HepG2 (cell line): ENCODE measurements around the gene FAM187B. TPM values are rescaled to one million over a fixed set of nuclear protein-coding genes. Genes with fewer than 3 reads are reported as not detected.

ENCODE experiments used
- AKNA ChIP-seq: sonication (generic); formaldehyde crosslinking; IDR thresholded peaks from 2 replicates; pipeline ENCODE4 v1.4.0; 2020; ENCODE audit warnings: missing genetic modification reagents, borderline replicate concordance
- HMGXB3 ChIP-seq: sonication (generic); formaldehyde crosslinking; IDR thresholded peaks from 2 replicates; pipeline ENCODE4 v1.4.0; 2020; ENCODE audit warnings: missing genetic modification reagents, borderline replicate concordance
- HNF1A ChIP-seq, 2 experiments: sonication (generic) in 1 of 2; formaldehyde crosslinking in 1 of 2; IDR thresholded peaks; 2 replicates each; pipeline versions ENCODE4 v1.4.0 to v1.6.1; 2016 to 2020; ENCODE audit warnings: borderline replicate concordance in 1 of 2, low read depth in 1 of 2, mild to moderate bottlenecking in 1 of 2, missing genetic modification reagents in 1 of 2
- IRF9 ChIP-seq: sonication (generic); formaldehyde crosslinking; IDR thresholded peaks from 2 replicates; pipeline ENCODE4 v1.8.0; 2022; ENCODE audit warnings: missing genetic modification reagents, mild to moderate bottlenecking, borderline replicate concordance
- PRPF4 ChIP-seq: fragments of 200-400 bp; formaldehyde crosslinking; IDR thresholded peaks from 2 replicates; pipeline ENCODE4 v1.6.1; 2016; ENCODE audit warnings: low read length, low read depth; ENCODE audit not compliant: poor library complexity, severe bottlenecking
- THAP8 ChIP-seq: sonication (generic); formaldehyde crosslinking; IDR thresholded peaks from 2 replicates; pipeline ENCODE4 v1.5.1; 2020; ENCODE audit warnings: missing genetic modification reagents, mild to moderate bottlenecking, borderline replicate concordance
- ZNF20 ChIP-seq: sonication (generic); formaldehyde crosslinking; IDR thresholded peaks from 2 replicates; pipeline ENCODE4 v1.4.0; 2020; ENCODE audit warnings: mild to moderate bottlenecking, moderate library complexity, missing genetic modification reagents
- ZNF577 ChIP-seq: sonication (generic); formaldehyde crosslinking; IDR thresholded peaks from 2 replicates; pipeline ENCODE4 v1.4.0; 2020; ENCODE audit warnings: mild to moderate bottlenecking, low read depth, missing genetic modification reagents, borderline replicate concordance
- ZNF781 ChIP-seq: sonication (generic); formaldehyde crosslinking; IDR thresholded peaks from 2 replicates; pipeline ENCODE4 v1.5.1; 2020; ENCODE audit warnings: borderline replicate concordance, mild to moderate bottlenecking, missing genetic modification reagents; ENCODE audit errors: not compliant biosample characterization
- polyA plus RNA-seq, 8 experiments: library from polyadenylated mRNA; depleted of rRNA in 3 of 8; stranded (reverse) in 7 of 8; unstranded in 1 of 8; fragments of >200 nt; fragmentation: Illumina TruSeq in 4 of 8; extraction: Trizol in 4 of 8; gene quantifications; 2 replicates each; pipeline versions ENCODE4 v1.2.1 to v1.2.3, GENCODE V29; 2011 to 2016; ENCODE audit warnings: low read depth in 4 of 8, missing spikeins in 1 of 8, mixed read lengths in 1 of 8; ENCODE audit not compliant: insufficient read depth in 1 of 8
- total RNA-seq, 5 experiments: library from RNA; depleted of rRNA; stranded (reverse); fragments of >200 nt; fragmentation: Illumina TruSeq; extraction: Trizol; gene quantifications; 2 replicates each; pipeline ENCODE4 v1.2.3, GENCODE V29; 2016; ENCODE audit warnings: low read depth in 1 of 5

FAM187B gene
- total and polyA plus RNA-seq, 2 of the 13 experiments (the other 11 are each of a cell fraction or from before 2014, with no cell fraction given), result not detected

GRCh38 chr19:35247526-35248309 lies 19.2 kb upstream of the FAM187B start (continued):
- TF ChIP-seq HMGXB3 (CRISPR knock-in tag) (no peak), ZNF781 (no peak), AKNA (CRISPR knock-in tag) (0 out of 2 replicates have a peak, but pooled peaks have one; percentile 37), THAP8 (CRISPR knock-in tag) (peak; percentile 35; the same call in 1 of the 2 replicates), PRPF4 (no peak), IRF9 (CRISPR knock-in tag) (no peak), ZNF20 (no peak), ZNF577 (CRISPR knock-in tag) (no peak), HNF1A (IDR thresholded peaks at IDR 0.05; ENCODE audit: low read depth) (0 out of 2 replicates have a peak, but pooled peaks have one; percentile 7), HNF1A (CRISPR knock-in tag; IDR thresholded peaks at IDR 0.05; ENCODE audit: borderline replicate concordance) (peak; percentile 15; the same call in 1 of the 2 replicates)
